GM18499 (cell line): ENCODE data around the gene COL4A1.

ENCODE experiments used
- ATAC-seq: cut with Tn5 transposase; IDR thresholded peaks from one replicate; pipeline ENCODE4 v1.9.1; 2021; ENCODE audit warnings: moderate number of reproducible peaks; ENCODE audit not compliant: insufficient read depth, unreplicated experiment

The COL4A1 gene

GRCh38 chr13:110229905-110230563, 76.9 kb downstream of the COL4A1 start:
- no peak for ATAC-seq

GRCh38 chr13:110228936-110229904, 77.7 kb downstream of the COL4A1 start:
- no peak for ATAC-seq

- ATAC-seq: no peak
Measured at GRCh38 chr13:110227864-110228643, 78.9 kb downstream of the COL4A1 start.

- no peak for ATAC-seq
Measured at GRCh38 chr13:110227416-110227815, 79.5 kb downstream of the COL4A1 start.

GRCh38 chr13:110225609-110226574, 81.1 kb downstream of the COL4A1 start:
- no peak for ATAC-seq

GRCh38 chr13:110225003-110225402, 82.0 kb downstream of the COL4A1 start:
- ATAC-seq: no peak

GRCh38 chr13:110224519-110224918, 82.4 kb downstream of the COL4A1 start:
- no peak for ATAC-seq

- no peak for ATAC-seq
Measured at GRCh38 chr13:110221406-110222117, 85.4 kb downstream of the COL4A1 start.

- ATAC-seq: no peak
Measured at GRCh38 chr13:110220471-110220870, 86.5 kb downstream of the COL4A1 start.

GRCh38 chr13:110218581-110219201, 88.3 kb downstream of the COL4A1 start:
- no peak for ATAC-seq

- no peak for ATAC-seq
Measured at GRCh38 chr13:110217811-110218210, 89.1 kb downstream of the COL4A1 start.

GRCh38 chr13:110217085-110217484, 89.9 kb downstream of the COL4A1 start:
- no peak for ATAC-seq

GRCh38 chr13:110216398-110217041, 90.4 kb downstream of the COL4A1 start:
- no peak for ATAC-seq

GRCh38 chr13:110216006-110216397, 91.0 kb downstream of the COL4A1 start:
- ATAC-seq: no peak

- ATAC-seq: no peak
Measured at GRCh38 chr13:110215606-110216005, 91.4 kb downstream of the COL4A1 start.

- no peak for ATAC-seq
Measured at GRCh38 chr13:110214637-110215036, 92.3 kb downstream of the COL4A1 start.

GRCh38 chr13:110213461-110214074, 93.4 kb downstream of the COL4A1 start:
- no peak for ATAC-seq

- no peak for ATAC-seq
Measured at GRCh38 chr13:110212529-110212928, 94.4 kb downstream of the COL4A1 start.
